Brain pericyte (primary cell): ENCODE measurements around the gene OR10R2.

Experiments
- DNase-seq: peaks from one replicate; pipeline ENCODE4 v3.0.0-alpha.2; 2012; ENCODE audit warnings: low read depth, low spot score

The OR10R2 gene

DNA sequence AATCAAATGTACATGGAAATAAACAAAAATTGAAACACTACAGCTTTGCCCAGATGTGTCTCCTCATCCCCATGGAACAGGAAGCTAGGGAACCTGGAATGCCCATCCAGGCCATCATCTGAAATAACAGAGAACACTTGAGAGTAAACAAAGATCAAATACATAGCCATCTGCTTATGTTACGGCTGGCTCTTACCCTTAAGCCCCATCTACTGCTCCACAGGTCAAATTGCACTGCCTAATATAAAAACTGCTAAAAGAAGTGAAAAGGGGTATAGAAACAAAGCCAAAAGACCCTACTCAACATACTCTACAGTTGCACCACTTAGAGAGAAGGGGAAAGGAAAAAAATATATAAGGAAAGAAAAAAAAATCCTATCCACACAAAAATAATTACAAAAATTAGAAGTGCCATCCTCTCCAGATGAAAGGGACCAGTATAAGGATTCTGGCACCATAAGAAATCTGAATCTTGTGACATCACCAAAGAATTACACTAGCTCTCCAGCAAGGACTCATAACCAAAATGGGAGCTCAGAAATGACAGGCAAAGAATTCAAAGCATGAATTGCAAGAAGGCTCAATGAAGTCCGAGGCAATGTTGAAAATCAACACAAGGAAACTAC, 55.3 kb downstream of the OR10R2 start:
- DNase-seq = no peak
